Measurements from ENCODE around the gene IGFBP5.

DNA sequence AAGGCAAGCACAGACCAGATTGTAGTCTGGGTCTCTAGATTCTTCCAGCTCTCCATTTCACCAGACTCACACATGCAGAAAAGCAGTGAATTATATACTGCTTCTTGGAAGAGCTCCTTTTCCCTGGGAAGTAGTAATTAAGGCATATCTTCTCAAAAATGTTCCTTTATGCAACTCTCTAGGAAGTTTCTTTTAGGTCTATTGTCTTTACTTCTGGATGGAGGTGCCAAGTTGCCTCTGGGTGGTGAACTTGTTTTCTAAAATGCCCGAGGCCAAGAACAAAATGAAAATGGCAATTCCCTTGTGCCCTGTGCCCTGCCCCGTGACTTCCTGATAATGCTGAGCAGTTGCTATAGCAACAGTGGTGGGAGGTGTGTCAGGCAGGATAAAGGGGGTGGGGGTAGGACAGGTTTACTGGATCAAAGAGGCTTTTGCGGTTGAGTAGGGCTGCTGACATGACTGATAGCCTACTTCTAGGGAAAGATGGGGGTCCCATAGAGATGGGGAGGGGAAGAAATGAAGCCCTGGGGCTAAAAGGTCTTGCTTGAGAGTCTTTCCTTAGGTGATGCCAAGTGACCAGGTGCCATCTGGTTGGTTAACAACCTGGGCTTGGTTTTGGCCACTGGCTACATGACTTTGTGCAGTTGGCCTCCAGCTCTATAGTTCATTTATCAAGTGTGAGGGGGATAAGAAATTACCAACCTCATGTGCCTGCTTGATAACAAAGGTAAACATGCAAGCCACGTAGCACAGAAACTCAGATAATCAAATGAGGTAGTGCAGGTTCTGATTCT, 50.3 kb downstream of the IGFBP5 start:
- TF ChIP-seq, protein P1, sequence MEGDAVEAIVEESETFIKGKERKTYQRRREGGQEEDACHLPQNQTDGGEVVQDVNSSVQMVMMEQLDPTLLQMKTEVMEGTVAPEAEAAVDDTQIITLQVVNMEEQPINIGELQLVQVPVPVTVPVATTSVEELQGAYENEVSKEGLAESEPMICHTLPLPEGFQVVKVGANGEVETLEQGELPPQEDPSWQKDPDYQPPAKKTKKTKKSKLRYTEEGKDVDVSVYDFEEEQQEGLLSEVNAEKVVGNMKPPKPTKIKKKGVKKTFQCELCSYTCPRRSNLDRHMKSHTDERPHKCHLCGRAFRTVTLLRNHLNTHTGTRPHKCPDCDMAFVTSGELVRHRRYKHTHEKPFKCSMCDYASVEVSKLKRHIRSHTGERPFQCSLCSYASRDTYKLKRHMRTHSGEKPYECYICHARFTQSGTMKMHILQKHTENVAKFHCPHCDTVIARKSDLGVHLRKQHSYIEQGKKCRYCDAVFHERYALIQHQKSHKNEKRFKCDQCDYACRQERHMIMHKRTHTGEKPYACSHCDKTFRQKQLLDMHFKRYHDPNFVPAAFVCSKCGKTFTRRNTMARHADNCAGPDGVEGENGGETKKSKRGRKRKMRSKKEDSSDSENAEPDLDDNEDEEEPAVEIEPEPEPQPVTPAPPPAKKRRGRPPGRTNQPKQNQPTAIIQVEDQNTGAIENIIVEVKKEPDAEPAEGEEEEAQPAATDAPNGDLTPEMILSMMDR (IDR thresholded peaks at IDR 0.05): no peak
- TF ChIP-seq POLR2A (IDR thresholded peaks at IDR 0.05): no peak
